ENCODE data around the gene RASIP1. TPM values are rescaled to one million over a fixed set of nuclear protein-coding genes. Genes with fewer than 3 reads are reported as not detected.
A peak's percentile ranks its signal among the peaks of the same experiment; 100 is the strongest.
"Not testable (repeated sequence)": the region's sequence is repeated elsewhere in the genome, so short reads cannot be mapped to it uniquely, and the experiment has no call there.

The RASIP1 gene
- total RNA-seq, 2 donors from 2014 or later = 0.19 to 0.67 TPM

DNA sequence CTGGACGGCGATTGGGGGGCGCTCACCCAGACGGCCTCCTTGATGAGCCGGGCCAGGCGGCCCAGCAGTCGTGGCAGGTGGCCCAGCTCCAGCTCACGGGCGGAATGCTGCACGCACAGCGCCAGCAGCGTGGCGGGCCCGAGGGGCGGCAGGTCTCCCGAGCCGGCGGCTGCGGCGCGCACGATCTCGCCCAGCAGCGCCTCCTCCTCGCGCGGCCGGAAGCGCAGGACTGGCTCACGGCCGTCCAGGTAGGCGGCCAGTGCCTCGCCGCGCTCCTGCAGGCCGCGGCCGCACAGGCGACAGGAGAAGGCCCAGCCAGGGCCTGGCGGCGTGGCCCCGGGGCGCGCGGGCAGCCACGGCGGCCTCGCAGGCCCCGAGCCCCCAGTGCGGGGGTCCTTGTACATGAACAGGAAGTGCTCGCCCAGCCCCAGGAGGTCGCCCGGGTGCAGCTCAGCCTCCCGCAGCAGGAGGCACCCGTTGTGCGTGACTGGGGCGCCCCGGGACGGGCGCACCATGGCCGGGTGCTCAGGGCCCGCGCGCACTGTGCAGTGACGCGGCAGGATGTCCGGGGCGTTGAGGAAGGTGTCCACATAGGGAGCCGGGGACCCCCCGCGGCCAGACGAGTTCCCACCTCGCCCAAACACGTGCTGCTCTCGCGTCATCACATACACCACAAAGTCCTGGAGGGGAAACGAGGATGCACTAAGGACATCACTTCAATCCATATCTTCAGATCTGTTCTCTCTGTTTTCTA lies 11.3 kb downstream of the RASIP1 start:
- Mint-ChIP-seq H3K4me1 (peaks cover 18% of the 10 kb centered on the region), H3K27ac (no peak overlapping the region), H3K27me3 (no peaks in the 10 kb centered on the region), H3K9me3 (peaks cover 13% of the 10 kb centered on the region), H3K36me3 (ENCODE audit: low read depth) (no peaks in the 10 kb centered on the region), H3K4me3 (no peak overlapping the region)
- no peak for ATAC-seq (replicated peaks)

DNA sequence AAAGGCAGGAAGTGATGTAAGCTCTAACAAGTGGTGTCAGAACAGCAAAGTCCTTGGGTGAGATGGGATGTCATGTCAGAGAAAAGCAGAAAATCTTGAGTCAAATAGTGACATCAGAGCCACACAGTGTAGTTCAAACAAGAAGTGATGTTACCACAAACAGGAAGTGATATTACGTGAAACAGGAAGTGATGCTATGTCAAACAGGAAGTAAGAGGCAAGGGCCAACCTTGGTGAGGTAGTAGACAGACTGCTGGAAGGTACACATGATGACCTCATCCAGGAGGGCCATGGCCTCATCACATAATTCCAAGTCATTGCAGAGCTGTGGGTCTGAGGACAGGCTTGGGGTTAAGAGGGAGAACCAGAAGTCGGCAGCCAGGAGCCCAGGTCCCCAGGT lies 13.9 kb downstream of the RASIP1 start:
- Mint-ChIP-seq H3K36me3 (ENCODE audit: low read depth) (no peaks in the 10 kb centered on the region), H3K9me3 (peaks cover 13% of the 10 kb centered on the region), H3K4me3 (peak overlapping the region; percentile 40), H3K27me3 (no peaks in the 10 kb centered on the region), H3K27ac (peak overlapping the region; percentile 79), H3K4me1 (peaks cover 18% of the 10 kb centered on the region)
- ATAC-seq (replicated peaks) = peak; percentile 70

DNA sequence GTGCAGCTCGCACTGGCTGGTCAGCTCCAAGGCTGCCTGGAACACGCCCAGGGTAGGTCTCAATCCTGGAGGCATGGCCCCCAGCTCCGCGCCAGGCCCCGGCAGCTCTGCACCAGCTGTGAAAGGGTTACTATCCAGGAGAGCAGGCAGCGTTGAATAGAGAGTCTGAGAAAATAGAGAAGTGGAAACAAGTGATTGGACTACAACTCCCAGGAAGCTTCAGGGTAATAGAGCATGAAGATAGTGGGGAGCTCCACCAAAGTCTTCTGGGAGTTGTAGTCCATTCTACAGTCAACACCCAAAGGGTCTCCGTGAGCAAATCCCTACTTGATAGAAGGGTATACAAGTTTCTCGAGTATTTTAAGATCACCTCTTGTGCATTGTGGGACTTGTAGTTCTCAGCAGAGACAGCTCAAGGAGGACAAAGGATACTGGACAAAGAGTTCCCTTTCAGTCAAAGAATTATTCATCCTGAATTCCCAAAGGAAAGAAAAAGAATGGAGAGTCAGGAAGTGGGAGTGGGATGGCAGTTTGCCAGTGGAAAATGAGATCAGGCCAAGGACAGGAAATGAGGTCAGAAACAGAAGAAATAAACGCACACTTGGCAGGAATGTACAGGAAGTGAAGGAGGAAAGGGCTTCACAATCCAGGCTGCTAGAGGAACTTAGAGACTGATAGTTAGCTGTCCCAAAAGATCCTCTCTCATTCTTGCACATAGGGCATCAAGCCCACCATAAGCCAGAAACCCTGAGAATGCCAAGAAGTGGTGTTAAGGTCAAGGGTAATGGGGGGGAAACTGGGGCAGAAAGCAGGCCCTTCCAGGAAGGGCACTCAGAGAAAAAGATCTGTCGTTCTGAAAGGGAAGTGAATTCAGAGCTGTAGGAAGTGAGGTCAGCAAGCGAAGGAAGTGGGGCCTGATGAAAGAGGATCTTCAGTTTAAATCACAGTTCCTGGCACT lies 15.3 kb downstream of the RASIP1 start:
- Mint-ChIP-seq H3K4me1 (peaks cover 26% of the 10 kb centered on the region), H3K27ac (peak overlapping the region; percentile 88), H3K4me3 (peak overlapping the region; percentile 57), H3K9me3 (peaks cover 13% of the 10 kb centered on the region), H3K27me3 (no peaks in the 10 kb centered on the region), H3K36me3 (ENCODE audit: low read depth) (no peaks in the 10 kb centered on the region)
- ATAC-seq (replicated peaks) = no peak

DNA sequence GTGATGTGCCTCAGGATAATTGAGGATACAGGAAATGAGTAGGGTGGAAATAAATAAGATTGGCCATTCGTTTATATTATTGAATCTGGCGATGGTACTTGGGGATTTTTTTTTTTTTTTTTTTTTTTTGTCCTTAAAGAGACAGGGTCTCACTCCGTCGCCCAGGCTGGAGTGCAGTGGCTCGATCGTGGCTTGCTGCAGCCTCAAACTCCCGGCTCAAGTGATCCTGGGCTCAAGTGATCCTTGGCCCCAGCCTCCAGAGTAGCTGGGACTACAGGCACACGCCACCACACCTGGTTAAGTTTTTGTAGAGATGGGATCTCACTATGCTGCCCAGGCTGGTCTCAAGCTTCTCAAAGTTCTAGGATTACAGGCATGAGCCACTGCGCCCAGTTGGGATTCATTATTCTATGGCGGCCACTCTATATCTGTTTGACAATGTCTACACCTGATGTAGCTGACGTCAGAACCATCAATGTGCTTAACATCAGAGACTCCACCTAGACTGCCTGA lies 18.2 kb downstream of the RASIP1 start:
- H3K9me3 Mint-ChIP-seq = peaks cover 13% of the 10 kb centered on the region
- H3K36me3 Mint-ChIP-seq (ENCODE audit: low read depth) = no peaks in the 10 kb centered on the region
- peaks cover 22% of the 10 kb centered on the region for H3K4me1 Mint-ChIP-seq
- ATAC-seq (replicated peaks) = no peak
- no peak overlapping the region for H3K27ac Mint-ChIP-seq
- no peaks in the 10 kb centered on the region for H3K27me3 Mint-ChIP-seq
- peak overlapping the region; percentile 23 for H3K4me3 Mint-ChIP-seq

DNA sequence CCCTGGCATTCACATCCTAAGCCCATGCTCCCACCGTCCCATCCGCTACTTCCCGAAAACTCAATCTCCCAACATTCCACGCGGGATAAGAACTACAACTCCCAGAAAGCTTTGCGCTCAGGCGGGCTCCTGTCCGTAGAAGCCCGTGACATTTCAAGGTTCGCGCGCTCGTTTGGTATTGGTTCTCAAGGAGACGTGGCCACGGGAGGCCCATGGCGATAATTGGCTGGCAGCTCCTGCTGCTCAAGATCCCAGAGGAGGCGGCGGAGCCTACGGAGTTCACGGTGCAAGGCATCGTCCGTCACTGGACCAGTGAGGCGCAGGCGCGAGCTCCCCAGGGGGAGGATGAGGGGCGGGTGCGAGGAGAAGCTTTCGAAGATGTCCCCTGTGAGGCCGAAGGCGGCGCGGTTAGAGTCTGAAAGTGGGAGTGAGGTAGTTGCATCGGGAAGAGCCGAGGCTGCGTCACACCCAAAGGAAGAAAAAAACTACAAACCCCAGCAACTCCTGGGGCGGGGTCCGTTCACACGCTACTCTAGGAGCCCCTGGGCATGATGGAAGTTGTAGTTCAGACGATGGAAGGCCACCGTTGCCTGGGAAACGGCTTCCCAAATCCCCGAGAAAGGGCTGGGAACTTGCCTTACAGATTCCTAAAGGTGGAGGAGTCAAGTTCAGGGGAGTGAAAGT lies 19.7 kb downstream of the RASIP1 start:
- Mint-ChIP-seq H3K27ac (peak overlapping the region; percentile 97), H3K9me3 (peaks cover 7% of the 10 kb centered on the region), H3K27me3 (no peaks in the 10 kb centered on the region), H3K4me1 (peaks cover 17% of the 10 kb centered on the region), H3K36me3 (ENCODE audit: low read depth) (no peaks in the 10 kb centered on the region), H3K4me3 (peak overlapping the region; percentile 93)
- peak; percentile 98 for ATAC-seq (replicated peaks)

DNA sequence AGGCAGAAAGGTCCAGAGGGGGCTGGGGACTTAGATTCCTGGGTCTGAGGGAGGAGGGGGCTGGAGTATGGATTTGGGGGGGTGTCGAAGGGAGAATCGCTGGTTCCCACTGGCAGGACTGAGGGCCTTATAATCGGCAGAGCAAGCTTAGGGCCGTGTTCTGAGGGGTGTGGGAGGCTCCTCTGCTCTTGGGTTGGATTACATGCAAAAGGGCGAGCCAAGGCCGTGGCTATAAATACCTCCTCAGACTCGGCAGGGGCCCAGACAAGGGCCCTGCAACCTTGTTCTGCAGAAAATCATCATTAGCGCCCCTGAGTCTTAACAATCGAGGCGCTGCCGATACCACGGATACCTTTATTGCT lies 20.2 kb downstream of the RASIP1 start:
- Mint-ChIP-seq H3K27ac (peak overlapping the region; percentile 97), H3K9me3 (peaks cover 4% of the 10 kb centered on the region), H3K4me3 (peak overlapping the region; percentile 93), H3K36me3 (ENCODE audit: low read depth) (no peaks in the 10 kb centered on the region), H3K4me1 (peaks cover 12% of the 10 kb centered on the region), H3K27me3 (no peaks in the 10 kb centered on the region)
- ATAC-seq (replicated peaks) = no peak

DNA sequence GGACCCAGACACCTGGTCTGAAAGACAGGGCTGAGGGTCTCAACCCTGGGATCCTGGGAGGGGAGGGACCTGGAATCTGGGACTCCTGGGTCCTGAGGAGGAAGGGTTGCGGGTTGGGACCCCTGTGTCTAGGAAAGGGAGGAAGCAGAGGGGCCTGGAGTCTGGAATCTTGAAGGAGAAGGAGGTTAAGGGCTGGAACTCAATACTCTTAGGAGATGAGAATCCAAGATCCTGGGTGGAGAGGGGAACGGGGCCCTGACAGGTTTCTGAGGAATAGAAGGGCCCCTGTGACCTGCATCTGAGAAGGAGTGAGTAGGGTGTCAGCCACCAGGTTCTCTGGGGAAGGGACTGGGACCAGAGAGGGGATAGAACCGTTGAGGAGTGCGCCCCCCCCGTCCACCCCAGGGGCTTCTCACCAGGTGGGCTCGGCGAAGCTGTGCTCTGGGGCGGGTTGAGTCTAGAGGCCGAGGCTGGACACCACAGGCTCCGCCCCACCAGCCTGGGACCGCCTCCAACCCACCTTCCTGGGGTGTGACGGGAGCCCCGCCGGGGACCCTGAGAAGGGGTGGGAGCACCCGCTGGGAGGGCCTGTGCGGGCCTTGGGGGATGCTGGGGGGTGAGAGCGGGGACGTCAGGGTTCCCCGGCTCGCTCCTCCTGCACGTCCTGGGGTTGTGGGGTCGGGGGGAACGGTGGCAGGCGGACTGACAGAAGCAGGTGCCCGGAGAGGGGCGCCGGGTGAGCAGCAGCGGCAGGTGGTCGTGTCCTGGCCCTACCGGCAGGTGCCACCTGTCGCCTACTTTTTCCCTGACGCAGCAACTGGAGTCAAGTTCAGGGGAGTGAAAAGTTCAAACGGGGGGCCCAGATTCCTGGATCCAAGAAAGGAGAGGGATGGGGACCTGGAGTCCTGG lies 20.9 kb downstream of the RASIP1 start, which contains the start of gene MAMSTR:
TSS of gene MAMSTR (minus strand) at position 463 of the 909 bp plus-strand sequence. CDS start 694 bp downstream, outside the sequence.
- H3K36me3 Mint-ChIP-seq (ENCODE audit: low read depth) = no peaks in the 10 kb centered on the region
- peaks cover 8% of the 10 kb centered on the region for H3K4me1 Mint-ChIP-seq
- H3K9me3 Mint-ChIP-seq = no peaks in the 10 kb centered on the region
- H3K27me3 Mint-ChIP-seq = no peaks in the 10 kb centered on the region
- no peak for ATAC-seq (replicated peaks)
- H3K27ac Mint-ChIP-seq = peak within 1 kb of the TSS; percentile 97
- peak within 1 kb of the TSS; percentile 93 for H3K4me3 Mint-ChIP-seq

DNA sequence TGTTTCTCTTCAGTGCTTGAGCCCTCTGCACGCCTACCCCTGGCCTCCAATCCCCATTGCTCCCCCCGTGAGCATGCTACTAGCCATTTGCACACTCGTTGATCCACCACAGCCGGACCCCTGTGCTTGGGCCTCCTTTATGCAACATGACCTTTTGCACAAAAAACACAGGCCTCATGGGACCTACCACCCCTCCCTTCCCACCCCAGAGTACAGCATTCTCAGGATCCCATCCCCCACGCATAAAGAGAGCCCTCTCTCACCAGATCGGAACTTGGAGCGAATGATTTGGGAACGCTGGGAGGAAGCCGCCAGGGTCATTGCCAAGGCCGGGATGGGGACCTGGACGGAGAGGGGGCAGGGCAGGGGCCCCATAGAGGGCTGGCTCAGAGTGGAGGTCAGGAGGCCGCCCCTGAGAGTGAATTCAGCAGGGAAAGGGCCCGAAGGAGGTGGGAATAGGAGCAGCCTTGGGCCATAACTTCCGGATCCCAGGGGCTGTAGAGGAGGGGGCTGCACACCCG lies 21.6 kb downstream of the RASIP1 start:
- Mint-ChIP-seq H3K4me3 (no peak overlapping the region), H3K9me3 (no peaks in the 10 kb centered on the region), H3K27me3 (no peaks in the 10 kb centered on the region), H3K36me3 (ENCODE audit: low read depth) (no peaks in the 10 kb centered on the region), H3K27ac (no peak overlapping the region), H3K4me1 (peaks cover 8% of the 10 kb centered on the region)
- no peak for ATAC-seq (replicated peaks)

DNA sequence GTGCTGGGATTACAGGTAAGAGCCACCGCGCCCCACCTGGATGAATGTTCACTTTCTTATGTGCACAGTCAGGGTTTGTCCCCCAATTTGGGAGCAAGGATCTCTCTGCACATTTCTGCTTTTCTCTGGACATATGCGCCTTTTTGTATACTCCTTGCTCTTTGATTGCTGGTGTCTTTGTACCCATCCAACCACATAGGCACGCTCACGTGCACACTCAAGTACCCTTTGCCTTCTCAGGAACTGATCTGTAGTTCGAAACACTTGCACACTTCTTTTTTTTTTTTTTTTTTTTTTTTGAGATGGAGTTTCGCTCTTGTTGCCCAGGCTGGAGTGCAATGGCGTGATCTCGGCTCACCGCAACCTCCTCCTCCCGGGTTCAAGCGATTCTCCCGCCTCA lies 22.3 kb downstream of the RASIP1 start:
- not testable (repeated sequence) for H3K27ac Mint-ChIP-seq; H3K36me3 Mint-ChIP-seq (ENCODE audit: low read depth); H3K4me3 Mint-ChIP-seq; ATAC-seq (replicated peaks); H3K27me3 Mint-ChIP-seq; H3K9me3 Mint-ChIP-seq; H3K4me1 Mint-ChIP-seq

DNA sequence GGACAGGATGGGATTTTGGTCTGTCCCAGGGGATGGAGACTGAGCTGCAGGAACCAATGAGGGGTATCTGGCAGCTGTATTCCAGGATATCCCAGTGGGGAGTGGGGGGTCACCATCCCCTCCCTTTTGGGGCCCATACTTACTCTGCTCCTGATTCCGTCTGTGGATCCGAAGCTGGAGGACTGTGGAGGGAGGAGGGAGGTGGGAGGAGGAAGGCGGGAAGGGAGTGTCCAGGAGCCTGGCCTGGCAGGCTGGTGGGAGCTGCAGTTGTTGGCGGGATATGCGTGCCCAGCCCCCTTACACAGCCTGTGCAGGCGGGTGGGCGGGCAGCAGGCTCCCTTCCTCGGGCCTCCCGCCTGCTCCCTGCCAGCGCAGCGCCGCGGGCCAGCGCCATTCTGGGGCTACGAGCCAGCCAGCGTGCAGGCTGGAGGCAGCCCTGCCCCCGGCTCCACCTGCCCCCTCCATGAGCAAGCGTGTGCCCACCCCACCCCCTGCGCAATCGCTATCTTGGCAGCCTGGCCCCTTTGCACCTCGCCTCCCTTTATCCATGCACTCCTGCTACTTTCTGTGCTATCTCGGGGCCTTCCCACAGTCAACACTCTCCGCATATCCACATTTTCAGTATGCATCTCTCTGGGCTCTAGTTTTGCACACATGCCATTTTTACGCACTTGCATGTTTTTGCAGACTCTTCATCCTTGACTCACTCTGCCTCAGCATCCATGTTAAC lies 23.7 kb downstream of the RASIP1 start:
- no peak for ATAC-seq (replicated peaks)
- no peaks in the 10 kb centered on the region for H3K27me3 Mint-ChIP-seq
- no peaks in the 10 kb centered on the region for H3K9me3 Mint-ChIP-seq
- no peaks in the 10 kb centered on the region for H3K36me3 Mint-ChIP-seq (ENCODE audit: low read depth)
- no peak overlapping the region for H3K4me3 Mint-ChIP-seq
- no peak overlapping the region for H3K27ac Mint-ChIP-seq
- peaks cover 8% of the 10 kb centered on the region for H3K4me1 Mint-ChIP-seq

DNA sequence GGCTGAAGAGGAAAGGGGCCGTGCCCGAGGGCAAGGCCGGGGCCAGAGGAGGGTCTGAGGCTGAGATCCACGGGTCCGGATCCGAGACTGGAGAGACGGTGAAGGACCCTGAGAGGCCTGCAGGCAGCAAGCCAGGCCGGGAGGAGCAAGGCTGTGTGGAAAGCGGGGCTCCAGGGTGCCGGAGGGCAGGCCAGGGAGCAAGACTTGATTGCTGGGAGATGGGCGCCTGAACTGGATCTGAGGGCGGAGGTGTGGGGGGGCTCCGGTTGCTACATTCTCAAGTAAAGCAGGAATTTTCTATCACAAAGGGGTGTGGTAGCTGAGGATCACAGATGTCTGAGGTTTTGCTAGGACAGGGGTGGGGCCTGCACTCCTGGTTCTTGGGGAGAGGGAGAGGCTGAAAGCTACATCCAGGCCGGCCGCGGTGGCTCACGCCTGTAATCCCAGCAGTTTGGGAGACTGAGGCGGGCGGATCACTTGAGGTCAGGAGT lies 24.7 kb downstream of the RASIP1 start:
- H3K27ac Mint-ChIP-seq = no peak overlapping the region
- peaks cover 5% of the 10 kb centered on the region for H3K4me1 Mint-ChIP-seq
- no peak for ATAC-seq (replicated peaks)
- H3K27me3 Mint-ChIP-seq = no peaks in the 10 kb centered on the region
- no peaks in the 10 kb centered on the region for H3K36me3 Mint-ChIP-seq (ENCODE audit: low read depth)
- peak overlapping the region; percentile 90 for H3K4me3 Mint-ChIP-seq
- no peaks in the 10 kb centered on the region for H3K9me3 Mint-ChIP-seq

DNA sequence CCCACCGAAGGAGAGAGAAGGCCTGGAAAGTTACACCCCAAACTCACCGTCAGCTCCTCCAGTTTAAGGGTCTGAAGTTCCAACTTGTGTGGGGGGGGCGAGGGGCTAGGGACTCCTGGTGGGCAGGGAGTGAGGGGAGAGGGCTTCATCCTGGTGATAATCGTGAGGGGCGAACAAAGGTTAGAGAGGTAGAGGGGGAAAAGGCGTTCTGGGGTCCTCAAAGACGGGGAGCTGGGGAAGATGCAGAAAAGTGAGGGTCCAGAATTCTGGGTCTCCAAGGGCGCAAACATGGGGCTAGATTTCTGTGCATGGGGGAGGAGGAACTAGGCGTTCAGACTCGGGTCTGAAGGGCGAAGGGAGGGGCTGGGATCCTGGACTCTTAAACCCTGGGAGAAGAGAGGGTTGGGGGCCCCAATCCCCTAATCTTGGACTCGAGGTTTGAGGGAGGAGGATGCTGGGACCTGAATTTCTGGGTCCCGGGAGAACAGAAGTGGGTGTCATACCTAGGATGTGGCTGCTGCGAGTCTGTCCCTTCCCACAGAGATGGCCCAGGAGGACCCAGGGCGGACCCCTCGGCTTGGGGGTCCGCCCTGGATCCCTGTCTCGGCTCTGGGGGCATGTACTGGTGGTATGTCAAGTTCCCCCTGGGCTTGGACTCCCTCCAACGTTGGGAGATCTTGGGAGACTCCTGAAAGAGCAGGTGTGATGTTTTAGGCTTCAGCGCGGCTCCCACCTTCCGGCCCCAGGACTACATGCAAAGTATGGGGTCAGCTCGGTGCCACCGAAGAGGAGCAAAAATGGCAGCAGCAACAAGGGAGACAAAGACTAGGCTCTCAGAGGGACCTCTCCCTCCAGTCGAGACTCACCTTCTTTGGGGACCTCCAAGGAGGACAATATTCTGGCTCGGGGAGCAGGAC lies 25.4 kb downstream of the RASIP1 start:
- ATAC-seq (replicated peaks) = no peak
- Mint-ChIP-seq H3K27me3 (no peaks in the 10 kb centered on the region), H3K36me3 (ENCODE audit: low read depth) (no peaks in the 10 kb centered on the region), H3K27ac (peak overlapping the region; percentile 83), H3K4me1 (no peaks in the 10 kb centered on the region), H3K4me3 (peak overlapping the region; percentile 90), H3K9me3 (no peaks in the 10 kb centered on the region)
